Frontal cortex (tissue), 4 donors: ENCODE results near the gene CMTM3. TPM values are rescaled to one million over a fixed set of nuclear protein-coding genes. Genes with fewer than 3 reads are reported as not detected.
A peak's percentile ranks its signal among the peaks of the same experiment; 100 is the strongest.
"Not testable (repeated sequence)": the region's sequence is repeated elsewhere in the genome, so short reads cannot be mapped to it uniquely, and the experiment has no call there.

ENCODE experiments used
- DNase-seq, 2 donors: peaks; one replicate each; pipeline ENCODE4 v3.0.0; 2012; ENCODE audit warnings: low spot score in 2 of 2
- FAIRE-seq: peaks from 2 replicates; lab custom pipeline; 2012; peaks lifted over from hg19 to GRCh38; lab: Jason Lieb, UNC
- total RNA-seq: library from RNA; depleted of rRNA; stranded (reverse); fragments of >200 nt; gene quantifications from one replicate; pipeline ENCODE4 v1.2.3, GENCODE V29; 2014
- donor health status: control.
- donor health status: control.
- donor health status: control.

The CMTM3 gene
- total RNA-seq = 3.3 TPM

GRCh38 chr16:66604376-66605176, at the start of gene CMTM3:
Gene CMTM3, plus strand, starts transcription at chr16:66604704. Its CDS starts 102 bp downstream, at chr16:66604806.
- FAIRE-seq (no peak), DNase-seq (peak; percentile 70 to 73)

- no peak for FAIRE-seq
Observed at GRCh38 chr16:66560107-66560506, 44.4 kb upstream of the CMTM3 start.

GRCh38 chr16:66561381-66562080, 43.0 kb upstream of the CMTM3 start:
- no peak for FAIRE-seq
- DNase-seq = no peak

More at GRCh38 chr16:66560107-66560506, 44.4 kb upstream of the CMTM3 start:
- no peak for DNase-seq

- FAIRE-seq (no peak), DNase-seq (no peak)
Observed at GRCh38 chr16:66562409-66562808, 42.1 kb upstream of the CMTM3 start.

GRCh38 chr16:66562986-66563385, 41.5 kb upstream of the CMTM3 start:
- FAIRE-seq = no peak
- no peak for DNase-seq

- no peak for DNase-seq
- no peak for FAIRE-seq
Observed at GRCh38 chr16:66563574-66564334, 40.8 kb upstream of the CMTM3 start.

GRCh38 chr16:66566051-66566901, 38.2 kb upstream of the CMTM3 start, which contains the start of gene CMTM1:
Gene CMTM1, plus strand, starts transcription at chr16:66566439. Its CDS starts 75 bp downstream, at chr16:66566514.
- FAIRE-seq (no peak), DNase-seq (no peak)

GRCh38 chr16:66567270-66567669, 37.2 kb upstream of the CMTM3 start:
- not testable (repeated sequence) for DNase-seq, FAIRE-seq

- DNase-seq = no peak
- no peak for FAIRE-seq
Observed at GRCh38 chr16:66568355-66568754, 36.1 kb upstream of the CMTM3 start.

GRCh38 chr16:66569131-66569530, 35.4 kb upstream of the CMTM3 start:
- DNase-seq (no peak), FAIRE-seq (peak; percentile 28)

GRCh38 chr16:66569827-66570405, 34.6 kb upstream of the CMTM3 start:
- FAIRE-seq = no peak
- no peak for DNase-seq

- DNase-seq (no peak), FAIRE-seq (no peak)
Observed at GRCh38 chr16:66572356-66572755, 32.1 kb upstream of the CMTM3 start.

- DNase-seq (no peak), FAIRE-seq (no peak)
Observed at GRCh38 chr16:66574081-66574480, 30.4 kb upstream of the CMTM3 start.

GRCh38 chr16:66574531-66574930, 30.0 kb upstream of the CMTM3 start:
- FAIRE-seq (no peak), DNase-seq (no peak)

GRCh38 chr16:66575060-66575459, 29.4 kb upstream of the CMTM3 start:
- no peak for FAIRE-seq

GRCh38 chr16:66576296-66576695, 28.2 kb upstream of the CMTM3 start:
- no peak for FAIRE-seq
- no peak for DNase-seq

More at GRCh38 chr16:66575060-66575459, 29.4 kb upstream of the CMTM3 start:
- DNase-seq = no peak

- FAIRE-seq = no peak
- DNase-seq = no peak
Observed at GRCh38 chr16:66578651-66579531, 25.6 kb upstream of the CMTM3 start, which contains the start of gene CMTM2. Gene CMTM2, plus strand, starts transcription at chr16:66579463. Its CDS starts 145 bp downstream, at chr16:66579608.

GRCh38 chr16:66580605-66581209, 23.8 kb upstream of the CMTM3 start:
- FAIRE-seq = no peak
- DNase-seq = no peak
